Right atrium auricular region (tissue), 2 donors: ENCODE results near the gene UBR3. TPM values are rescaled to one million over a fixed set of nuclear protein-coding genes. Genes with fewer than 3 reads are reported as not detected.
"Not testable (repeated sequence)": the region's sequence is repeated elsewhere in the genome, so short reads cannot be mapped to it uniquely, and the experiment has no call there.

ENCODE experiments used
- DNase-seq: peaks from one replicate; pipeline ENCODE4 v3.0.0-alpha.2; 2019; ENCODE audit warnings: low spot score
- H3K27ac ChIP-seq, 2 donors: fragments of 200-600 bp; sonication (generic); 1 replicate in 1 of 2; 2 replicates in 1 of 2; pipeline ENCODE4 v1.5.1; 2016 to 2019
- H3K27me3 ChIP-seq, 2 donors: fragments of 200-600 bp; sonication (generic); one replicate each; pipeline versions ENCODE4 v1.5.1 to v1.6.0; 2017 to 2019
- H3K36me3 ChIP-seq: fragments of 200-600 bp; sonication (generic); one replicate; pipeline ENCODE4 v1.5.1; 2016
- H3K4me1 ChIP-seq, 2 donors: fragments of 200-600 bp; sonication (generic); one replicate each; pipeline versions ENCODE4 v1.5.1 to v1.6.0; 2017 to 2019
- H3K4me3 ChIP-seq, 2 donors: fragments of 200-600 bp; sonication (generic); 1 replicate in 1 of 2; 2 replicates in 1 of 2; pipeline ENCODE4 v1.5.1; 2017 to 2019; ENCODE audit warnings: mild to moderate bottlenecking in 1 of 2, moderate library complexity in 1 of 2
- H3K9me3 ChIP-seq, 2 donors: fragments of 200-600 bp; sonication (generic); one replicate each; pipeline ENCODE4 v1.5.1; 2019
- total RNA-seq, 2 donors: library from RNA; depleted of rRNA; stranded (reverse); fragments of >200 nt; gene quantifications; one replicate each; pipeline ENCODE4 v1.1.0, GENCODE V29; 2016
- TF ChIP-seq, protein P1 (sequence below), 2 donors: fragments of 200-600 bp; sonication (generic); IDR thresholded peaks; one replicate each; pipeline ENCODE4 v1.5.1; 2019; ENCODE audit warnings: antibody characterized with exemption in 2 of 2

Gene UBR3
- total RNA-seq, 2 donors from 2014 or later, result 56.5 to 93.6 TPM

- Histone ChIP-seq H3K4me1 (no peaks in the 10 kb centered on the region), H3K27me3 (no peaks in the 10 kb centered on the region), H3K4me3 (no peak overlapping the region), H3K27ac (no peak overlapping the region), H3K36me3 (peaks cover 10% of the 10 kb centered on the region), H3K9me3 (no peaks in the 10 kb centered on the region)
- no peak for DNase-seq
- TF ChIP-seq, protein P1, sequence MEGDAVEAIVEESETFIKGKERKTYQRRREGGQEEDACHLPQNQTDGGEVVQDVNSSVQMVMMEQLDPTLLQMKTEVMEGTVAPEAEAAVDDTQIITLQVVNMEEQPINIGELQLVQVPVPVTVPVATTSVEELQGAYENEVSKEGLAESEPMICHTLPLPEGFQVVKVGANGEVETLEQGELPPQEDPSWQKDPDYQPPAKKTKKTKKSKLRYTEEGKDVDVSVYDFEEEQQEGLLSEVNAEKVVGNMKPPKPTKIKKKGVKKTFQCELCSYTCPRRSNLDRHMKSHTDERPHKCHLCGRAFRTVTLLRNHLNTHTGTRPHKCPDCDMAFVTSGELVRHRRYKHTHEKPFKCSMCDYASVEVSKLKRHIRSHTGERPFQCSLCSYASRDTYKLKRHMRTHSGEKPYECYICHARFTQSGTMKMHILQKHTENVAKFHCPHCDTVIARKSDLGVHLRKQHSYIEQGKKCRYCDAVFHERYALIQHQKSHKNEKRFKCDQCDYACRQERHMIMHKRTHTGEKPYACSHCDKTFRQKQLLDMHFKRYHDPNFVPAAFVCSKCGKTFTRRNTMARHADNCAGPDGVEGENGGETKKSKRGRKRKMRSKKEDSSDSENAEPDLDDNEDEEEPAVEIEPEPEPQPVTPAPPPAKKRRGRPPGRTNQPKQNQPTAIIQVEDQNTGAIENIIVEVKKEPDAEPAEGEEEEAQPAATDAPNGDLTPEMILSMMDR (IDR thresholded peaks at IDR 0.05), result no peak
Observed at GRCh38 chr2:169892951-169893350, 65.7 kb downstream of the UBR3 start.

DNA sequence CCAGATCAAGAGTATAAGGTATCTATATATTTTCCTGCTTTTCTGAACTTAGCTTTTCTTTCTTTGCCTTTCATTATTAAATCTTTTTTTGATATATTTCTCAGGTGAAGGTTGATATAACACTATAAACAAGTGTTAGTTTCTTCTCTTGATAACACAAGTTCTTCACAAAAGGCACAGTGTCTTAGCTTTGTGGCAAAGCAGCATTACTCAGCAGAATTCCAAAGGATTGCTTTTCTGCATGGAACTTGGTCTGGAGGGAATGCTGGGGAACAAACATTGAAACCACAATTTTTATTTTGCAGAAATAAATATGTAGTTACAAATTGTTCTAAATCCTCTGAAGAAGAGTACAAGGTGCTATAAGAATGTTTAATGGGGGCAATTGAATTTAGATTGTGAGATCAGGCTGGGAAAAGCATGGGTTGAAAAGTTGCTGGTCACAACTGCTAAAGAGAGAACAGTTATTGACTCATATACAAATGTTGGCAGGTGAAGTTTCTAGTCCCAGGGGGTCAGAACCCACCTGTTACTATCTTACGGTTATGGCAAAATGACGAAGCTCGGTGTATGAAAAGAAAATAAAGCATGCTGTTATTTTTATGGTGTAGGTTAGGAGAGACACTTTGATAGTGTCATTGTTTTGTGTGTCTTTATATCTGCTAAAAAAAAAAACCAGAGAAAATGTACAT, 68.2 kb downstream of the UBR3 start:
- H3K27ac ChIP-seq, result no peak overlapping the region
- peaks cover 10% of the 10 kb centered on the region for H3K36me3 ChIP-seq
- DNase-seq, result no peak
- TF ChIP-seq, protein P1 (IDR thresholded peaks at IDR 0.05), result no peak
- H3K9me3 ChIP-seq, result no peaks in the 10 kb centered on the region
- no peaks in the 10 kb centered on the region for H3K27me3 ChIP-seq
- H3K4me3 ChIP-seq, result no peak overlapping the region
- H3K4me1 ChIP-seq, result no peaks in the 10 kb centered on the region

DNA sequence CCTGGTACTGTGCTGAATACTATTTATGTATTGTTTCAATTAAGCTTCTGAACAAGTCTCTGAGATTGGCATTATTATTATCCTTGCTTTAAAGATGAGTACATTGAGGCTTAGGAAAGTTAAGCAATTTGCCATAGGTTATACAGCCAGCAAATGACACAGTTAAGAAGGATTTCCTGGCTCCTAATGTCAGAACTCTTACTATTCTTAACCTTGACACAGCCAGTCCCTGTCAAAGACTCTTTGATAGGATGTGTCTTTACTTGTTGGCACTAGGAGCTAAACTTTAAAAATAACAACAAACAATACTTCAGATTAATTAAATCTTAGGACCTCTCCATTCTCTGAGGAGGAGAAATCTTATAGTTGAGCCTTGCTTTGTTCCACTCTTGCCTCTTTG, 70.6 kb downstream of the UBR3 start:
- Histone ChIP-seq H3K27me3 (no peaks in the 10 kb centered on the region), H3K27ac (no peak overlapping the region), H3K9me3 (no peaks in the 10 kb centered on the region), H3K36me3 (peaks cover 10% of the 10 kb centered on the region), H3K4me3 (no peak overlapping the region), H3K4me1 (no peaks in the 10 kb centered on the region)
- TF ChIP-seq, protein P1 (IDR thresholded peaks at IDR 0.05), result no peak
- no peak for DNase-seq

DNA sequence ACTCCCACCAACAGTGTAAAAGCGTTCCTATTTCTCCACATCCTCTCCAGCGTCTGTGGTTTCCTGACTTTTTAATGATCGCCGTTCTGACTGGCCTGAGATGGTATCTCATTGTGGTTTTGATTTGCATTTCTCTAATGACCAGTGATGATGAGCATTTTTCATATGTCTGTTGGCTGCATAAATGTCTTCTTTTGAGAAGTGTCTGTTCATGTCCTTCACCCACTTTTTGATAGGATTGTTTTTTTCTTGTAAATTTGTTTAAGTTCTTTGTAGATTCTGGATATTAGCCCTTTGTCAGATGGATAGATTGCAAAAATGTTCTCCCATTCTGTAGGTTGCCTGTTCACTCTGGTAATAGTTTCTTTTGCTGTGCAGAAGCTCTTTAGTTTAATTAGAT, 72.8 kb downstream of the UBR3 start:
- not testable (repeated sequence) for H3K36me3 ChIP-seq, H3K27me3 ChIP-seq, H3K4me3 ChIP-seq, H3K9me3 ChIP-seq, DNase-seq, H3K27ac ChIP-seq, H3K4me1 ChIP-seq

GRCh38 chr2:169900686-169901085, 73.4 kb downstream of the UBR3 start:
- no peaks in the 10 kb centered on the region for H3K27me3 ChIP-seq
- DNase-seq, result no peak
- peaks cover 3% of the 10 kb centered on the region for H3K36me3 ChIP-seq
- H3K4me1 ChIP-seq, result no peaks in the 10 kb centered on the region
- no peak overlapping the region for H3K4me3 ChIP-seq
- H3K9me3 ChIP-seq, result no peaks in the 10 kb centered on the region
- no peak overlapping the region for H3K27ac ChIP-seq
- TF ChIP-seq, protein P1 (IDR thresholded peaks at IDR 0.05), result no peak

GRCh38 chr2:169906731-169907130, 79.5 kb downstream of the UBR3 start:
- peaks cover 9% of the 10 kb centered on the region for H3K36me3 ChIP-seq
- no peaks in the 10 kb centered on the region for H3K27me3 ChIP-seq
- H3K27ac ChIP-seq, result no peak overlapping the region
- TF ChIP-seq, protein P1 (IDR thresholded peaks at IDR 0.05), result no peak
- no peak for DNase-seq
- no peaks in the 10 kb centered on the region for H3K4me1 ChIP-seq
- no peaks in the 10 kb centered on the region for H3K9me3 ChIP-seq
- H3K4me3 ChIP-seq, result no peak overlapping the region
